PC-9 (cell line): ENCODE data around the gene TTK.

Source experiments
- CTCF ChIP-seq: fragments of 200-600 bp; sonication (generic); conservative IDR thresholded peaks from 2 replicates; pipeline ENCODE4 v1.6.1; 2017; ENCODE audit warnings: mixed run types, antibody characterized with exemption, mild to moderate bottlenecking, moderate library complexity
- EZH2 ChIP-seq: fragments of 200-600 bp; sonication (generic); IDR thresholded peaks from 2 replicates; pipeline ENCODE4 v1.8.0; 2017; ENCODE audit warnings: antibody characterized with exemption, low read depth

DNA sequence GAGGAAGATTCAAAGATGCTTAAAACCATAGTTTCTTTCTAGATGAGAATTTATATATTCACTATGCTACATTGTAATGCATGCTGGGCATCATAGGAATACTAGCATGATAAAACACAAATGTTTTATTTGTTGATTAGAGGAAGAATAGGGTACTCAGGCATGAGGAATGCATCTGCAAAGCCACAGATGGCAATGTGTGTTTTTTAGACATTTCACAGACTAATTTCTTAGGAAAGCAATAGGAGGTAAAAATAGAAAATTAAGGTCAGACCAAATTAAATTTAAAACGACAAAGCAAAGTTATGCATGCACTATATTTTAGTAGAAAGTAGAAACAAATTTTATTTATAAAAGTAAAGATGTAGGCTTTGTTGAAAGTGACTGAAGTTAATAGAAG is 2.1 kb downstream of the TTK start:
- TF ChIP-seq EZH2 (no peak), CTCF (no peak)
